ENCODE data around the gene UVSSA. TPM values are rescaled to one million over a fixed set of nuclear protein-coding genes. Genes with fewer than 3 reads are reported as not detected.
A peak's percentile ranks its signal among the peaks of the same experiment; 100 is the strongest.

Gene UVSSA
- total RNA-seq, 1 donor from 2014 or later, result 5.9 TPM

- Histone ChIP-seq H3K27me3 (ENCODE audit: low read depth) (no peaks in the 10 kb centered on the region), H3K4me3 (no peak overlapping the region), H3K36me3 (peaks cover 69% of the 10 kb centered on the region), H3K27ac (replicated peaks) (no peak overlapping the region), H3K9me3 (replicated peaks) (no peaks in the 10 kb centered on the region), H3K4me1 (peaks cover 27% of the 10 kb centered on the region)
- intact Hi-C loops (cut with micrococcal nuclease), result no loop called here
- TF ChIP-seq, protein P1, sequence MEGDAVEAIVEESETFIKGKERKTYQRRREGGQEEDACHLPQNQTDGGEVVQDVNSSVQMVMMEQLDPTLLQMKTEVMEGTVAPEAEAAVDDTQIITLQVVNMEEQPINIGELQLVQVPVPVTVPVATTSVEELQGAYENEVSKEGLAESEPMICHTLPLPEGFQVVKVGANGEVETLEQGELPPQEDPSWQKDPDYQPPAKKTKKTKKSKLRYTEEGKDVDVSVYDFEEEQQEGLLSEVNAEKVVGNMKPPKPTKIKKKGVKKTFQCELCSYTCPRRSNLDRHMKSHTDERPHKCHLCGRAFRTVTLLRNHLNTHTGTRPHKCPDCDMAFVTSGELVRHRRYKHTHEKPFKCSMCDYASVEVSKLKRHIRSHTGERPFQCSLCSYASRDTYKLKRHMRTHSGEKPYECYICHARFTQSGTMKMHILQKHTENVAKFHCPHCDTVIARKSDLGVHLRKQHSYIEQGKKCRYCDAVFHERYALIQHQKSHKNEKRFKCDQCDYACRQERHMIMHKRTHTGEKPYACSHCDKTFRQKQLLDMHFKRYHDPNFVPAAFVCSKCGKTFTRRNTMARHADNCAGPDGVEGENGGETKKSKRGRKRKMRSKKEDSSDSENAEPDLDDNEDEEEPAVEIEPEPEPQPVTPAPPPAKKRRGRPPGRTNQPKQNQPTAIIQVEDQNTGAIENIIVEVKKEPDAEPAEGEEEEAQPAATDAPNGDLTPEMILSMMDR (IDR thresholded peaks at IDR 0.05; ENCODE audit: borderline replicate concordance), result no peak
- no peak for DNase-seq
Measured at GRCh38 chr4:1315306-1315705, 31.7 kb upstream of the UVSSA start.

- H3K4me1 ChIP-seq, result peaks cover 21% of the 10 kb centered on the region
- TF ChIP-seq, protein P1 (IDR thresholded peaks at IDR 0.05; ENCODE audit: borderline replicate concordance), result no peak
- no peak overlapping the region for H3K27ac ChIP-seq (replicated peaks)
- H3K27me3 ChIP-seq (ENCODE audit: low read depth), result no peaks in the 10 kb centered on the region
- no peak overlapping the region for H3K4me3 ChIP-seq
- H3K36me3 ChIP-seq, result peaks cover 69% of the 10 kb centered on the region
- DNase-seq, result no peak
- H3K9me3 ChIP-seq (replicated peaks), result no peaks in the 10 kb centered on the region
- intact Hi-C loops (cut with micrococcal nuclease), result no loop called here
Measured at GRCh38 chr4:1315836-1316536, 31.0 kb upstream of the UVSSA start.

GRCh38 chr4:1316537-1317168, 30.4 kb upstream of the UVSSA start:
- no peak overlapping the region for H3K27ac ChIP-seq (replicated peaks)
- intact Hi-C loops (cut with micrococcal nuclease), result no loop called here
- TF ChIP-seq, protein P1 (IDR thresholded peaks at IDR 0.05; ENCODE audit: borderline replicate concordance), result no peak
- H3K27me3 ChIP-seq (ENCODE audit: low read depth), result no peaks in the 10 kb centered on the region
- peaks cover 75% of the 10 kb centered on the region for H3K36me3 ChIP-seq
- H3K4me3 ChIP-seq, result no peak overlapping the region
- H3K9me3 ChIP-seq (replicated peaks), result no peaks in the 10 kb centered on the region
- DNase-seq, result no peak
- peaks cover 14% of the 10 kb centered on the region for H3K4me1 ChIP-seq

DNA sequence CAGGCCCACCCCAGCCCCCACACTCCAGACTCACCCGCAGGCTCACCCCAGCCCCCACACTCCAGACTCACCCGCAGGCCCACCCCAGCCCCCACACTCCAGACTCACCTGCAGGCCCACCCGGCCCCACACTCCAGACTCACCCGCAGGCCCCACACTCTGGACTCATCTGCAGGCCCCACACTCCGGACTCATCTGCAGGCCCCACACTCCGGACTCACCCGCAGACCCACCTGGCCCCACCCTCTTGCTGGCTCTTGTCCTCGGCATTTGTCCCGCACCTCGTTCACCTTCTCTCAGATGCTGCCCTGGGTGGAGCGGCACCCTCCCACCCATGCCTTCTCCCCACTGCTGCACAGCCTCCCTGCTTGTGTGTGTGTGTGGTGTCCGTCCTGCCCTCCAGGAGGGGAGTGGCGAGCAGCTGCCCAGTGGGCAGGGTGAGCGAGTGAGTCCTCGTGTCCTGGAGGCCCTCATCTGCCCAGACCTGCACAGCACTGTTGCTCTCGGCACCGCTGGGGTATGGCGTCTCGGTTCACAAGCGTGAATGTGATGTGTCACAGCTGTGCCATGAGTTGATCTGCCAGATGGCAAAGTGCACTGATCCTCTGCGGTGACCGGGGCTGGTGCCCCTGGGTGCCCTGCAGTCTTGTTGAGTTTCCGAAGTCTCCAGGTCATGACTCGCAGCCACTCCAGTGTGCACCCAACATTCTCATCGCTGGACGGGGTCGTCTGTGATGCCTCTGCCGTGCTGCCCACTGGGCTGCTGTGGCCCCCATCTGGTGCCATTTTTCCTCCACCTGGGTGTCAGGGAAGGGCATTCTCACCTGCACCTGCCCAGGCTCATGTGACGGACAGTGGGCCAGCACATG, 29.6 kb upstream of the UVSSA start:
- TF ChIP-seq, protein P1 (IDR thresholded peaks at IDR 0.05; ENCODE audit: borderline replicate concordance), result no peak
- no peak for DNase-seq
- H3K4me1 ChIP-seq, result peaks cover 8% of the 10 kb centered on the region
- H3K27ac ChIP-seq (replicated peaks), result no peak overlapping the region
- intact Hi-C loops (cut with micrococcal nuclease), result no loop called here
- no peaks in the 10 kb centered on the region for H3K27me3 ChIP-seq (ENCODE audit: low read depth)
- H3K4me3 ChIP-seq, result no peak overlapping the region
- peaks cover 79% of the 10 kb centered on the region for H3K36me3 ChIP-seq
- no peaks in the 10 kb centered on the region for H3K9me3 ChIP-seq (replicated peaks)

DNA sequence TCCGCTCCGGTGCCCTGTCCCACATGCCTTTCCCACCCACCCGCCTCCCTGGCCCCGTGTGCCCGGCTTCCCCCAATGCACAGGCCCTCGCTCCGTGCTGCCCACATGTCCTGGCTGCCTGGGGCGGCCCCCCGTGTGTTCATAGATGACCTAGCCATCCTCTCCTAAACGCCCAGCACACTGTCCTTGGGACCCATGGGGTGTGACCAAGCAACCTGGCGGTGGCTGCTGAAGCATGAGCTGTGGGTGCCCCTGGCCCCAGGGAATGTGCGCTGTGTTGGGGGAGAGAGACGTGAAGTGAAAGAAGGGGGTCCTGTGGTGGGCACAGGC, 29.0 kb upstream of the UVSSA start:
- DNase-seq, result peak; percentile 11
- H3K36me3 ChIP-seq, result peaks cover 77% of the 10 kb centered on the region
- intact Hi-C loops (cut with micrococcal nuclease), result no loop called here

More for the DNA sequence above, 29.0 kb upstream of the UVSSA start:
- Histone ChIP-seq H3K4me3 (no peak overlapping the region), H3K4me1 (peaks cover 8% of the 10 kb centered on the region), H3K27me3 (ENCODE audit: low read depth) (no peaks in the 10 kb centered on the region), H3K27ac (replicated peaks) (no peak overlapping the region), H3K9me3 (replicated peaks) (no peaks in the 10 kb centered on the region)
- TF ChIP-seq, protein P1 (IDR thresholded peaks at IDR 0.05; ENCODE audit: borderline replicate concordance), result no peak
